SU-DHL-6 (cell line): ENCODE measurements around the gene ORAI2.

Experiments
- CTCF ChIP-seq: fragments of 200-600 bp; sonication (generic); IDR thresholded peaks from one replicate; pipeline ENCODE4 v1.5.1; 2017; ENCODE audit warnings: antibody characterized with exemption, mild to moderate bottlenecking, low read length, moderate library complexity; ENCODE audit not compliant: insufficient read depth, poor library complexity, severe bottlenecking
- EZH2phosphoT487 ChIP-seq: fragments of 200-600 bp; sonication (generic), shearing (Covaris generic); conservative IDR thresholded peaks from 2 replicates; pipeline ENCODE4 v1.6.1; 2018; ENCODE audit warnings: mild to moderate bottlenecking, antibody characterized with exemption, low read length, moderate library complexity, mixed read lengths

GRCh38 chr7:102468478-102469350 lies 35.3 kb downstream of the ORAI2 start:
- no peak for TF ChIP-seq CTCF
- no peak for TF ChIP-seq EZH2phosphoT487
